ENCODE data around the gene RABL6.
"Not testable (repeated sequence)": the region's sequence is repeated elsewhere in the genome, so short reads cannot be mapped to it uniquely, and the experiment has no call there.

Gene RABL6

GRCh38 chr9:136795000-136795348 lies 12.8 kb upstream of the RABL6 start:
- no peak for DNase-seq (ENCODE audit: low read depth, low spot score)

GRCh38 chr9:136796238-136796774 lies 11.4 kb upstream of the RABL6 start, which contains the start of gene CCDC183:
Gene CCDC183, plus strand, starts transcription at chr9:136796338. Its CDS starts 60 bp downstream, at chr9:136796398.
- no peak for DNase-seq (ENCODE audit: low read depth, low spot score)

DNA sequence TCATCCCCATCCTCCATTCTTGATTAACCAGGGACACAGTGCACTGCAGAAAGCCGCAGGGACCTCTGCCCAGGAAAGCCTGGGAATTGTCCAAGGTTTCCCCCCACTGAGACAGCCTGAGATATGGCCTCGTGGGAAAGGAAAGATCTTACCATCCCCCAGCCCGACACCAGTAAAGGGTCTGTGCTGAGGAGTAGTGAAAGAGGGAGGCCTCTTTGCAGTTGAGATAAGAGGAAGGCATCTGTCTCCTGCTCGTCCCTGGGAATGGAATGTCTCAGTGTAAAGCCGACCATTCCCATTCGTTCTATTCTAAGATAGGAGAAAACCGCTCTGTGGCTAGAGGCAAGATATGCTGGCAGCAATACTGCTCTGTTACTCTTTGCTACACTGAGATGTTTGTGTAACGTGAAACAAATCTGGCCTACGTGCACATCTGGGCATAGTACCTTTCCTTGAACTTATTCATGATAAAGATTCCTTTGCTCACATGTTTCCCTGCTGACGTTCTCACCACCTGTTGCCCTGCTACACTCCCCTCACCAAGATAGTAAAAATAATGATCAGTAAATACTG lies 10.9 kb upstream of the RABL6 start:
- not testable (repeated sequence) for DNase-seq (ENCODE audit: low read depth, low spot score)

DNA sequence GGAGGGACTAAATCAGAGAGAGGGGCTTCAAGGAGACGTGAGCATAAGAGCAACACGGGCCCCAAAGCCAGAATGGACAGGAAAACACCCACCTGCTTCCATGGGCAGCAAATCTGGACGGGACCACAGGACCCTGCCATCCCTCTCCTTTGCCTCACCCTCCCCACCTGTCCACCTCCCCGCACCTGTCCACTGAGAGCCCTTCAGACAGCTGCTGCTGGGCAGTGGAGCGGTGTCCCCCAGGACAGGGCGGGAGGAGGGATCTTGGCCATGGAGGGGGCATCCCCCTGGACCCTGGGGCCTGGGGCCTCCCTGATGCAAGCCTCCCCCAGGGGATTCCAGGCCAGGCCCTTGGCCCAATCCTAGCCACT lies 9.1 kb upstream of the RABL6 start:
- DNase-seq (ENCODE audit: low read depth, low spot score): no peak

DNA sequence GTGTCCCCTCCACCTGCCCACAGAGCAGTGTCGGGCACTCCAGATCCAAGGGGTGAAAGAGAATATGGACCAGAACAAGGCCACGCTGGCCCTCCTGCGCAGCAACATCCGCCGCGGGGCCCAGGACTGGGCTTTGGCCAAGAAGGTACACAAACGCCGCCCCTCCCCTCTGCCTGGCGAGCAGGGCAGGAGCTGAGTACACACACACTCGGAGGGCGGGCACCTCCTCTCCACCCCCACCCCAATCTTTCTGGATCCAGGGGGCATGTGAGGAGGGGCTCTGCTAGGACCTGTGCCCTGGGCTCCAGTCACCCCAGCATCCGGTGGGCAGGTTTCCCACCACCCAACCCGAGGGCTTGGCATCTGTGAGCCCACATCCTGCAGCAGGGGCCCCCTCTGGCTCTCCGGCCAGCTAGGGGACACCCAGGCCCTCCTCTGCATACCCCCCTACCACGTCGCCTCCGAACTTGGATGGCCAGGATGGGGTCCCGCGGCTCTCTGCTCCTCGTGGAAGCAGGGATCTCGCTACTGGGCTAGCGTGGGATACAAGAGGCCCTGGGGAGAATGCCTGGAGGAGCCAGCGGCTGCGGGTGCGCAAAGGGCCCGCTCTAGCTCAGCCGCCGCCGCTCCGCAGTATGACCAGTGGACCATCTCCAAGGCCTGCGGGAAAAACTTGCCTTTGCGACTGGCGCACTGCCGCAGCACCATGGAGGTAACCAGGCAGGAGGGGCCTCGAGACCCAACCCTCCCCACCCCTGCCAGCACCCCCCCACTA lies 8.5 kb upstream of the RABL6 start:
- no peak for DNase-seq (ENCODE audit: low read depth, low spot score)

DNA sequence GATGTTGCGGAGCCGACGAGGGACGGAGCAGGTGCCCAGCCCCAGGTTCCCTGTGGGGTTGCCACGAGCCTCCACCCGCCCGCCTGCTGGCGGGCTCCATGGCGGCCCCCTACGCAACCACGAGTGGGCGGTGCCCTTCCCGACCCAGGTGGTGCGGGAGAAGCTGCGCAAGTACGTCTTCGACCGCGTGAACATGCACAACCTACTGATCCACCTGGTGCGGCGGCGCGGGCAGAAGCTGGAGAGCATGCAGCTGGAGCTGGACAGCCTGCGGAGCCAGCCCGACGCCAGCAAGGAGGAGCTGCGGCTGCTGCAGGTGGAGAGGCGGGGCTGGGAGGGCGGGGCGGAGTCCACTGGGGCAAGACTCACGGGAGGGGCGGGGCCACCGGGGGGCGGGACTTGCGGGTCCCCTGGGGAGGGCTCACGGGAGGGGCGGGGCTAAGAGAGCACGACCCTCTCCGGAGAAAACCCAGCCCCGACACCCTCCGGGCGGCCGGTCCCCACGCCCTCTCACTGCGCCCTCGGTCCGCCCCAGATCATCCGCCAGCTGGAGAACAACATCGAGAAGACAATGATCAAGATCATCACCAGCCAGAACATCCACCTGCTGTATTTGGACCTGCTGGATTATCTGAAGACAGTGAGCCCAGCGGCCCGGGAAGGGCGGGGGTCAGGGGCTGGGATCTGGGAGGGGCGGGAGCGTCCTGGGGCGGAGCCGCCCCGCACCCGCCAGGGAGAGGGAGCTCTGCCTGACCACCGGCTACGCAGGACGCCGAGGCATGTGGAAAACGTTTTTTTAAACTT lies 7.7 kb upstream of the RABL6 start:
- DNase-seq (ENCODE audit: low read depth, low spot score): no peak

- DNase-seq (ENCODE audit: low read depth, low spot score): no peak
These were observed 5.4 kb upstream of the RABL6 start for GRCh38 chr9:136802321-136802720.

GRCh38 chr9:136803009-136803550 lies 4.7 kb upstream of the RABL6 start:
- not testable (repeated sequence) for DNase-seq (ENCODE audit: low read depth, low spot score)

DNA sequence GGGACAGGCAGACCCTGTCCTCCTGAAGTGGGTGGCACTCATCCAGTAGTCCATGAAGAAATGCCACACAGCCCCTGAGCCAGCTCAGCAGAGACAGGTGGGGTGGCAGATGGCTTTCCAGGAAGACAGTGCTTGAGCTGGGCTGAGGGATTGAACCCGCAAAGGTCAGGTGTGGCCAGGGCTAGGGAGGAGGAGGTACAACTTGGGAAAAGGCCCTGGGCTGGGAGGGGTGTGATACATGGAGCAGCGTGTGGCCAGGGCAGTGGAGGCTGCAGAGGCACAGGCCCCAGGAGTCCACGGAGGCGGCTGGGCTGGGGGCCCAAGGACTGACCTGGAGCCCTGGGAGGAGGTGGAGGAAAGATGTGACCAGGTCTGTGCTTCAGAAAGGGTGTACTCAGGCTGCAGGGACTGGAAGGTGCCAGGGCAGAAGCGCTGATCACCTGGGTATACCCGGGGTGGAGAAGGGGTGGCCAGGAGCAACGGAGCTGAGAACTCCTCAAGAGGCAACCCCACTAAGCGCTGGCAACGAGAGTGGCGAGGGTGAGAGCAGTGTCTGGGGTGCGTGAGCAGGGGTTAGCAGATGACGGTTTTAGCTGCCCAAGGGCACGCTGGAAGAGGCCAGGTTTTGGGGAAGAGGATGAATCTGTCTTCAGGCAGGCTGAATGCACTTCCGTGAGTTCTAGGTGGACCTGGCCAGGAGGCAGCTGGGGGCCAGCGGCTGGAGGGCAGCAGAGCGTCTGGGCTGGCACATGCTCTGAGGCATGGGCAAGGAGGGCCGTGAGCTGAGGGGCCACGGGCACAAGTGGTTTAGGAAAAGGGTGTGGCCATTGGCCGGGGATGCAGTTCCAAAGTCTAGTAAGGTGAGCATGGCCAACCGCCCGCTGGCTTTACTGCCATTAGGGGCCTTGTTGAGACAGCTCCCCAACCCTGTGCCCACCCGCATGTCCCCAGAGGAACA lies 3.9 kb upstream of the RABL6 start:
- no peak for DNase-seq (ENCODE audit: low read depth, low spot score)

DNA sequence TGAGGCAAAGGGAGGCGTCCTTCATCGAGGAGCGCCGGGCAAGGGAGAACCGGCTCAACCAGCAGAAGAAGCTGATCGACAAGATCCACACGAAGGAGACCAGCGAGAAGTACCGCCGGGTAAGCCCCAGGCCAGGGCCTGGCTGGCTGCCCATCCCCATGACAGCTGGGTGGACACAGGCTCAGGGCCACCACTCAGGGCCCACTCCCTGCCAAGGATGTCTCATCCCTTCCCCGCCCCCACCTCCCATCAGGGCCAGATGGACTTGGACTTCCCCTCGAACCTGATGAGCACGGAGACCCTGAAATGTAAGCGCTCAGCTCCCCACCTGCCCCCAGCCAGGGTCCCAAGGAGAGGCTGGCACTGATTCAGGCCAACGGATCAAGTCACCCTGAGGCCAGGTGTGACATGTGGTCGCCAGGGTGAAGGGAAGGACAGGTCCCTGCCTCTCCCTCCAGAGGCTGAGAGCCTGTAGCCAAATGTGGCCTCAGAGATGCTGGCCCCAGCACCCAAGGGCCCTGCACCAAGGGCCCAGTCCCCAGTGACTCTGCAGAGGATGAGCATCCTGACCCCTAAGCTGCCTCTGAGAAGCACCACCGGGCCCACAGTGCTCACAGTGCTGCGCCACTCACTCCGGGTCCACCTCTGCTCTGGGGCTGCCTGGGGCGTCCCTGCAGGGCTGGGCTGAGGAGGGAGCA lies 3.1 kb upstream of the RABL6 start:
- no peak for DNase-seq (ENCODE audit: low read depth, low spot score)

GRCh38 chr9:136805207-136805740 lies 2.5 kb upstream of the RABL6 start:
- DNase-seq (ENCODE audit: low read depth, low spot score): no peak

DNA sequence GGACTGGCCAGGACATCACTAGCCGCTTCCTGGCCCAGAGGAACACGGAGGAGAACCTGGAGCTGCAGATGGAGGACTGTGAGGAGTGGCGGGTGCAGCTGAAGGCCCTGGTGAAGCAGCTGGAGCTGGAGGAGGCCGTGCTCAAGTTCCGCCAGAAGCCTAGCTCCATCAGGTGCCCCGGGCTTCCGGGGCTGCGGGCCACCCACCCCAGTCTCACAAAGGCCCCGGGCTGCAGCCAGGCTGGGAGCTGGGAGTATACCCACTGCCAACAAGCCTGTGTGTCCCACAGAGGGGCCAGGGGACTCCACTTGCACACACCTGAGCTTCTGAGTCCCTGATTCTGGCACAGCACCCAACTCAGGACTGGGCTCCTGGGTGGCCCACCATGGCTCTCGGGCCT lies 1.7 kb upstream of the RABL6 start:
- no peak for DNase-seq (ENCODE audit: low read depth, low spot score)

DNA sequence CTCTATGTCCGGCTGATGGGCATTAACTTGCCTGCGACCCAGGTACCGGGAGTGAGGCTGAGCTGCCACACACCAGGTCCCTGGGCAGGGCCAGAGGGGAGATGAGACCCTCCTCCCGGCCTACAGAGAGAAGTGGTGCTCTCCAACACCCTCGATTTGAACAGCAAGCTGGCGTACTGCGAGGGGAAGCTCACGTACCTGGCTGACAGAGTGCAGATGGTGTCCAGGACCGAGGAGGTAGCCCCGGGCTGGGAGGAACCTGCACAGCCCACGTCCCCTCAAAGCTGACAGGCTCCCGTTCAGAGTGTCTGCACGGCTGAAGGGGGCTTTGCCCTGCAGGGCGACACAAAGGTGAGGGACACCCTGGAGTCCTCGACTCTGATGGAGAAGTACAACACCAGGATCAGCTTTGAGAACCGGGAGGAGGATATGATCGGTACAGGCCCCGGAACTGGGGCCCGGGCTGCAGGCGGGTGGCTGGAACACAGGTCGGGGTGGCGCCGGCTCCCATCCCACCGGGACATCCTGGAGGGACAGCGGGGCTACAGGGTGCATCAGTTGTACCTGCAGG lies 1.0 kb upstream of the RABL6 start:
- no peak for DNase-seq (ENCODE audit: low read depth, low spot score)

GRCh38 chr9:136808075-136808805 lies 492 bp downstream of the RABL6 start:
- DNase-seq (ENCODE audit: low read depth, low spot score): no peak

DNA sequence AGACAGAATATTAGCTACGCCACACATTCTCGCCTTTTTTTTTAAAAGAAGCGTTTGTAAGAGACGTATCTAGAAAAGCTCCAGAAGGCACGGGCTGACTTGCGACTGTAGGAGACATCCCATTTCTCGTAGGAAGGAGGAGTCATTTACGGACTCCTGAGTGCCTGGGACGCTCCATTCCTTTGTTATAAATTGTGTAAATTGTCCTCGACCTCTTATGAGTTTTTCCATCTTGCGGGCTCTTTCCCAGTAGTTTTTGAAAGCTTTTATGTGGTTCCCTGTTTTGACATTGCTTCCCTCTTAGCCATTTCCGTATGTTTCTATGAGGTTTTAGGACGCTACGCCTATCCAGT lies 1.0 kb downstream of the RABL6 start:
- DNase-seq (ENCODE audit: low read depth, low spot score): no peak

DNA sequence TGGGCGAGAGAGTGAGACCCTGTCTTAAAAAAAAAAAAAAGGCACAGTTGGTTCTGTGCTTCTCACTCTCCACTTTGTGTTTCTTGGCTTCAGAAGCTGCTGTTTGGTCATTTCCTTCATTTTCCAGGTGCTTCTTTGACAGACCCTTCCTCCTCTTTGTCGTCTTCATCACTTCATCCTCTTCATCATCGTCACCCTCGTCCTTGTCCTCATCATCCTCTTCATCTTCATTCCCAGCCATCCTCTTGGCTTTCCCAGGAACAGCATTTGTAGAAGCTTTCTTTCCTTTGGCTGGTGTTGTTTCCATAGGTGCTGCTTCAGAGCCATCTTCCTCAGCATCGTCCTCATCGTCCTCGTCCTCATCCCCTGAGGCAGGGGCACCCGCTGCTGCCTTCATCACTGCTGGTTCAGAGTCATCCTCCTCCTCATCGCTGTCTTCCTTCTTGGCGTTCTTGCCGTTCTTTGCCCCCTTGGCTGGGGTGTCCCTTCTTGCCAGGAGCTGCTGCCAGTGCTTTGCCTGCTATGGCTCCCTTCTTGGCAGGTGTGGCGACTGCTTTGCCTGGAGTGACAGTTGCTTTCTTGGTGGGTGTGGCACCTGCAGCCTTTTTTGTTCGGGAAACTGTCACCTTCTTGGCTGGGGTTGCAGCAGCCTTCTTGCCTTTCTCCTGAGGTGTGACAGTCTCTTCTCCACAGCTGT lies 7.1 kb downstream of the RABL6 start:
- no peak for DNase-seq (ENCODE audit: low read depth, low spot score)

DNA sequence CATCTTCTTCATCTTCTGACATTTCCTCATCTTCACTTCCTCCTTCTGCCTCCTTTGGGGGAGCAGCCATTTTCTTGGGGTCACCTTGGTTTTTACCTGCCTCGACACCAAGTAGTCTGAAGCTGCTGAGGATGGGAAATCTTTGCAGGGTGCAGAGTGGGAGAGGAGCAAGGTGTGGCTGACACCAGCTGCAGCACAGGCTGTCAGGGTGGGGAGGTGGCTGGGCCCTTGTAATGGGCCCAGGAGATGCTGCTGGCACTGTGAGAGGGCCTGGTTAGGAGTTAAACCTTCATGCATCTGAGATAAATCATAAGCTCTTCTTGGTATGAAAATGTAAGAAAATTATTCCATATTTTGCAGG lies 7.7 kb downstream of the RABL6 start:
- DNase-seq (ENCODE audit: low read depth, low spot score): no peak

GRCh38 chr9:136820971-136821825 lies 13.4 kb downstream of the RABL6 start:
- DNase-seq (ENCODE audit: low read depth, low spot score): no peak

Data from iPS DF 19.7 (cell line).